Panc1 (cell line): ENCODE measurements around the gene ELK4. TPM values are rescaled to one million over a fixed set of nuclear protein-coding genes. Genes with fewer than 3 reads are reported as not detected.

Experiments
- ATAC-seq: fragments of 200-7000 bp; cut with Tn5 transposase; 2 replicates; pipeline ENCODE4 v1.9.1; 2020; ENCODE audit warnings: mild to moderate bottlenecking, moderate library complexity
- BruUV-seq: library from RNA; stranded (reverse); fragments of 400-500 nt; replicated peaks from 2 replicates; lab custom pipeline; 2021; lab: Mats Ljungman, UMichigan
- CTCF ChIA-PET: fragments of 300-600 bp; sonication (Branson Sonifier 250); formaldehyde crosslinking; loops from one replicate; lab custom pipeline; 2022; ENCODE audit warnings: antibody characterized with exemption; lab: Charles Lee
- POLR2A ChIA-PET: fragments of 300-600 bp; sonication (Branson Sonifier 250); formaldehyde crosslinking; loops from one replicate; lab custom pipeline; 2022; ENCODE audit warnings: antibody characterized with exemption; lab: Charles Lee
- DNase-seq: peaks from one replicate; pipeline ENCODE4 v3.0.0-alpha.2; 2010; ENCODE audit warnings: low read depth, low spot score
- H3K27ac ChIP-seq: 2 replicates; pipeline ENCODE4 v1.5.1; 2011; ENCODE audit warnings: mild to moderate bottlenecking, low read length, inconsistent platforms
- H3K27me3 ChIP-seq: fragments of 200-500 bp; sonication (Bioruptor generic); 2 replicates; pipeline ENCODE4 v1.6.0; 2014; ENCODE audit warnings: low read length, inconsistent platforms; ENCODE audit not compliant: control insufficient read depth, insufficient read depth
- H3K36me3 ChIP-seq: fragments of 200-500 bp; sonication (Bioruptor generic); 2 replicates; pipeline ENCODE4 v1.5.1; 2014; ENCODE audit warnings: inconsistent platforms, mild to moderate bottlenecking, low read length, moderate library complexity; ENCODE audit not compliant: control insufficient read depth, insufficient read depth
- H3K4me1 ChIP-seq: 2 replicates; pipeline ENCODE4 v1.5.1; 2011; ENCODE audit warnings: inconsistent platforms, mild to moderate bottlenecking, low read length, moderate library complexity; ENCODE audit not compliant: control insufficient read depth, insufficient read depth
- H3K4me3 ChIP-seq, 2 experiments: 2 replicates each; pipeline ENCODE4 v1.5.1; 2011 to 2012; ENCODE audit warnings: low read depth in 2 of 2, low read length in 2 of 2, mild to moderate bottlenecking in 2 of 2, inconsistent platforms in 1 of 2, moderate library complexity in 1 of 2
- H3K9me3 ChIP-seq: fragments of 200-500 bp; sonication (Bioruptor generic); 2 replicates; pipeline ENCODE4 v1.5.1; 2014; ENCODE audit warnings: low read depth, mild to moderate bottlenecking, inconsistent platforms, low read length, moderate library complexity; ENCODE audit not compliant: control insufficient read depth, insufficient read depth
- POLR2AphosphoS5 ChIP-seq: IDR thresholded peaks from 2 replicates; pipeline ENCODE4 v1.6.1; 2012; ENCODE audit warnings: mild to moderate bottlenecking, low read depth, low read length, moderate library complexity
- REST ChIP-seq, 2 experiments: IDR thresholded peaks; 2 replicates each; pipeline ENCODE4 v1.6.1; 2011 to 2012; ENCODE audit warnings: low read depth in 2 of 2, control low read depth in 1 of 2, low read length in 1 of 2, mild to moderate bottlenecking in 1 of 2, moderate library complexity in 1 of 2; ENCODE audit not compliant: insufficient read depth in 1 of 2
- SIN3A ChIP-seq: IDR thresholded peaks from 2 replicates; pipeline ENCODE4 v1.6.1; 2012; ENCODE audit warnings: low read depth, mild to moderate bottlenecking, low read length, moderate library complexity, borderline replicate concordance; ENCODE audit not compliant: insufficient read depth
- TCF7L2 ChIP-seq: IDR thresholded peaks from 2 replicates; pipeline ENCODE4 v1.6.1; 2011; ENCODE audit warnings: mild to moderate bottlenecking, low read depth, low read length, inconsistent platforms
- in situ Hi-C: cut with HindIII; loops from 2 replicates; pipeline ENCODE4 v1.10.0; 2016; ENCODE audit warnings: low sequenced_read_pairs, low pct_unique_long_range_greater_than_20kb
- intact Hi-C: fragments of 100-400 bp; cut with micrococcal nuclease; formaldehyde crosslinking; loops from one replicate; pipeline ENCODE4 v1.10.0; 2022; ENCODE audit not compliant: unreplicated experiment
- total RNA-seq: library from RNA; stranded (reverse); gene quantifications from one replicate; pipeline ENCODE4 v1.2.1, GENCODE V29; 2021; ENCODE audit not compliant: unreplicated experiment
- TF ChIP-seq, protein P1 (sequence below): fragments of 450-650 bp; IDR thresholded peaks from 2 replicates; pipeline ENCODE4 v1.5.1; 2017; ENCODE audit warnings: mild to moderate bottlenecking

Gene ELK4
- total RNA-seq, 1 experiment from 2014 or later, result 54.6 TPM

DNA sequence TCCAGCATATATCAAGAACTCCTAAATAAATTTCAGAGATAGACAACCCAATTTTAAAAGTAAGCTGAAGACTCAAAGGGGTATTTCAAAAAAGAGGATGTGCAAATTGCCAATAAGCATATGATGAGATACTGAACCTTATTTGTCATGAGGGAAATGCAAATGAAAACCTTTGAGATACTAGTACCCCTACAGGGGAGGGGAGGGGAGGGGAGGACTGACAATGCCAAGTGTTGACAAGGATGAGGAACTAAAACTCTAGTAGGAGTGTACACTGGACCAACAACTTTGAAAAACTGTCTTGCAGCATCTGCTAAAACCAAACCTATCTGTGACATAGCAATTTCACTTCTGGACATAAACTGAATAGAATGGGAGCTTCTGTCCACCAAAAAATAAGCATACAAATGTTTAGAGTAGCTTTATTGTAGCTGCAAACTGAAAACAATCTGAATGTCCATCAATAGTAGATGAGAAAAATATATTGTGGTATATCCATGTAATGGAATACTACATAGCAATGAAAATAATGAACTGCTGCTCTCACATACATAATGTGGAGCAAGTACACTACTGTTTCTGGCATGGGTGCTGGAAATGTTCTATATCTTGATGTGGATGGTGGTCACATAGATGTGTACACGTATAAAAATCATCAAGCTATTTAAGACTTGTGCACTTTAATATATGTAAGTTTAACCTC is 70.2 kb downstream of the ELK4 start:
- in situ Hi-C loops (no loop called here), intact Hi-C loops (no loop called here)
- no peak for DNase-seq
- no peak overlapping the region for H3K4me3 ChIP-seq
- POLR2A ChIA-PET, result interaction anchor here (0.5 to 0.7 kb wide), 2 partner anchors 35 to 117 kb away, joined by 4 to 5 read pairs; no protein-coding TSS in a partner anchor
- no TSS peak for BruUV-seq
- no peaks in the 10 kb centered on the region for H3K36me3 ChIP-seq
- H3K27ac ChIP-seq, result no peak overlapping the region
- TF ChIP-seq TCF7L2 (no peak), REST (IDR thresholded peaks at IDR 0.05; ENCODE audit: insufficient read depth in 1 of 2, low read depth in 2 of 2, low read length in 1 of 2) (no peak), POLR2AphosphoS5 (no peak), SIN3A (no peak)
- TF ChIP-seq, protein P1, sequence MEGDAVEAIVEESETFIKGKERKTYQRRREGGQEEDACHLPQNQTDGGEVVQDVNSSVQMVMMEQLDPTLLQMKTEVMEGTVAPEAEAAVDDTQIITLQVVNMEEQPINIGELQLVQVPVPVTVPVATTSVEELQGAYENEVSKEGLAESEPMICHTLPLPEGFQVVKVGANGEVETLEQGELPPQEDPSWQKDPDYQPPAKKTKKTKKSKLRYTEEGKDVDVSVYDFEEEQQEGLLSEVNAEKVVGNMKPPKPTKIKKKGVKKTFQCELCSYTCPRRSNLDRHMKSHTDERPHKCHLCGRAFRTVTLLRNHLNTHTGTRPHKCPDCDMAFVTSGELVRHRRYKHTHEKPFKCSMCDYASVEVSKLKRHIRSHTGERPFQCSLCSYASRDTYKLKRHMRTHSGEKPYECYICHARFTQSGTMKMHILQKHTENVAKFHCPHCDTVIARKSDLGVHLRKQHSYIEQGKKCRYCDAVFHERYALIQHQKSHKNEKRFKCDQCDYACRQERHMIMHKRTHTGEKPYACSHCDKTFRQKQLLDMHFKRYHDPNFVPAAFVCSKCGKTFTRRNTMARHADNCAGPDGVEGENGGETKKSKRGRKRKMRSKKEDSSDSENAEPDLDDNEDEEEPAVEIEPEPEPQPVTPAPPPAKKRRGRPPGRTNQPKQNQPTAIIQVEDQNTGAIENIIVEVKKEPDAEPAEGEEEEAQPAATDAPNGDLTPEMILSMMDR, result no peak
- ATAC-seq, result no peak
- peaks cover 3% of the 10 kb centered on the region; the same call in 1 of the 2 replicates for H3K9me3 ChIP-seq
- CTCF ChIA-PET, result no interaction called here
- H3K27me3 ChIP-seq, result peaks cover 11% of the 10 kb centered on the region; the same call in 1 of the 2 replicates
- no peaks in the 10 kb centered on the region for H3K4me1 ChIP-seq

Other genes with a start within 250 kb of the ELK4 start
- not detected for gene LEMD1, start 210.0 kb downstream of the ELK4 start, total RNA-seq
- 0.31 TPM for gene BLACAT1, start 176.0 kb downstream of the ELK4 start, total RNA-seq
- 7.0 TPM for gene CDK18, start 127.3 kb downstream of the ELK4 start, total RNA-seq
- gene SLC45A3, start 48.5 kb upstream of the ELK4 start, total RNA-seq, result 3.0 TPM
- gene NUCKS1, start 118.2 kb upstream of the ELK4 start, total RNA-seq, result 210 TPM
- gene RAB29, start 143.5 kb upstream of the ELK4 start, total RNA-seq, result 15.1 TPM
- gene SLC41A1, start 181.2 kb upstream of the ELK4 start, total RNA-seq, result 33.3 TPM
- gene PM20D1, start 218.1 kb upstream of the ELK4 start, total RNA-seq, result 0.13 TPM